Measurements from ENCODE around the gene TOMM5. TPM values are rescaled to one million over a fixed set of nuclear protein-coding genes. Genes with fewer than 3 reads are reported as not detected.

Gene TOMM5
- total RNA-seq, 2 experiments from 2014 or later: 136 to 140 TPM

DNA sequence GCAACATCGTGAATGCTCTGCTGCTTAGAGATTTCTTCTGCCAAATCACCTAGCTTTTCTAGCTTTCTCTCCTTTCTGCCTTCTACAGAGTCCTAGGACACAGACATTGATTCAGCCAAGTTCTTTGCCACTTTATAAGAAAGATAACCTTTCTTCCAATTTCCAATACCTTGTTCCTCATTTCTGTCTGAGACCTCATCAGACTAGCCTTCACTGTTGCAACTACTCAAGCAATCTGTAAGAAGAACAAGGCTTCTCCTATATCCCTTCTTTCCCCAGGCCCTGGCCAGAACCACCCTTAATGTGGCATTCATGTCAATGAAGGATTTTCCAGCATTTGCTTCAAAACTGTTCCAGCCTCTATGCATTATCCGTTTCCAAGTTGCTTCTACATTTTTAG, 40.5 kb downstream of the TOMM5 start:
- no peaks in the 10 kb centered on the region for H3K36me3 Mint-ChIP-seq (ENCODE audit: low read depth)
- no peak overlapping the region for H3K27ac Mint-ChIP-seq
- intact Hi-C loops (cut with micrococcal nuclease): no loop called here

DNA sequence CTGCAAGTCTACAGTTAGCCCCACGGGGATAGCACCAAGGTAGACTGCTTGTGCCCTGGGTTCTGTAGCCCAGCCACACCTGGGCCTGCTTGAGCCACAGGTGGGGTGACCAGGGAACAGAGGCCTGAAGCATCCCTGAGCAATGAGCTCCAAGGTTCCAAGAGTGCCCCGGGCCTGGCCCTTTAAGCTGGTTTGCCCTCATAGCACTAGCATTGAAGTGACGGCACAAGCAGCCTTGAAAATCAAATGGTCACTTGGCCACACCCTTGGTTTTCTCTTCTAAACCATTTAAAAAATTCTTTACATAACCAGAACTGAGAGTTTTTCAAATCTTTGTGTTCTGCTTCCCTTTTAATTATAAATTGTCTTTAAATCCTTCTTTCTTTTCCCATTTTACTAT, 40.9 kb downstream of the TOMM5 start:
- intact Hi-C loops (cut with micrococcal nuclease): no loop called here
- CTCF ChIA-PET: no interaction called here
- H3K27ac Mint-ChIP-seq: no peak overlapping the region
- H3K27me3 Mint-ChIP-seq (ENCODE audit: low read depth): no peaks in the 10 kb centered on the region
- no peaks in the 10 kb centered on the region for H3K36me3 Mint-ChIP-seq (ENCODE audit: low read depth)
- no peak for DNase-seq
- no peaks in the 10 kb centered on the region for H3K9me3 Mint-ChIP-seq
- H3K4me3 Mint-ChIP-seq: no peak overlapping the region
- no peaks in the 10 kb centered on the region for H3K4me1 Mint-ChIP-seq (ENCODE audit: low read depth)

More for the DNA sequence above, 40.5 kb downstream of the TOMM5 start:
- Mint-ChIP-seq H3K4me1 (ENCODE audit: low read depth) (no peaks in the 10 kb centered on the region), H3K27me3 (ENCODE audit: low read depth) (no peaks in the 10 kb centered on the region), H3K4me3 (no peak overlapping the region), H3K9me3 (no peaks in the 10 kb centered on the region)
- no peak for DNase-seq
- CTCF ChIA-PET: no interaction called here

DNA sequence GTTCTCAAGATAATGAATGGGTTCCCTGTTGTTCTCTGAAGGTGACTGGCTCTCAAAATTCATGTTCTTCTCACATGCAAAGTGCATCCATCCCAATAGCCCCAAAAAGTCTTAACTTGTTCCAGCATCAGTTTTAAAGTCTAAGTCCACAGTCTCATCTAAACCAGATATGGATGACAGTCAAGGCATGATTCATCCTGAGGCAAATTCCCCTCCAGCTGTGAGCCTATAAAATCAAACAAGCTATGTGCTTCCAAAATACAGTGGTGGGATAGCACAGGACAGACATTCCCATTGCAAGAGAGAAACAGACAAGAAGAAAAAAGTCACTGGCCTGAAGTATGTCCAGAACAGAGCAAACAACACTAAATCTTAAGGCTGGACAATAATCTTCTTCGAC, 41.6 kb downstream of the TOMM5 start:
- intact Hi-C loops (cut with micrococcal nuclease): no loop called here
- Mint-ChIP-seq H3K27me3 (ENCODE audit: low read depth) (no peaks in the 10 kb centered on the region), H3K36me3 (ENCODE audit: low read depth) (no peaks in the 10 kb centered on the region), H3K4me3 (no peak overlapping the region), H3K9me3 (no peaks in the 10 kb centered on the region), H3K27ac (no peak overlapping the region), H3K4me1 (ENCODE audit: low read depth) (no peaks in the 10 kb centered on the region)
- DNase-seq: no peak
- CTCF ChIA-PET: no interaction called here

DNA sequence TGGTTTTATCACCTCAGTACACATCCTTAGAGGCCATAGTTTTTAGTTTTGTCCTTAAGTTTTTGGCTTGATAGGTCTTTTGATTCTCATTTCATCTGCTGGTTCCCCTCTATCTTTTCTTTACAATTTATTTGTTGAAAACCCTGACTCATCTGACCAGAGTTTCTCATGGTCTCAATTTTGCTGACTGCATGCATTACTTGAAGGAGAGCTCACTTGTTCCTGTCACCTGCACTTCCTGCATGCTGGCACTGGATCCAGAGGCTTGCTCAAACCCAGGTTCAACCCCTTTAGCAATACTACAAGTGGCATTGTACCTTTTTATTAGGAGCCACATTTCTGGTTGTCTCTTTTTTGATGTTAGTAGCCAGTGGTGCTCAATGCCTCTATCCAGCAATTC, 42.9 kb downstream of the TOMM5 start:
- Mint-ChIP-seq H3K27me3 (ENCODE audit: low read depth) (no peaks in the 10 kb centered on the region), H3K4me1 (ENCODE audit: low read depth) (no peaks in the 10 kb centered on the region), H3K36me3 (ENCODE audit: low read depth) (no peaks in the 10 kb centered on the region), H3K9me3 (no peaks in the 10 kb centered on the region), H3K4me3 (no peak overlapping the region), H3K27ac (no peak overlapping the region)
- CTCF ChIA-PET: no interaction called here
- intact Hi-C loops (cut with micrococcal nuclease): no loop called here
- no peak for DNase-seq

DNA sequence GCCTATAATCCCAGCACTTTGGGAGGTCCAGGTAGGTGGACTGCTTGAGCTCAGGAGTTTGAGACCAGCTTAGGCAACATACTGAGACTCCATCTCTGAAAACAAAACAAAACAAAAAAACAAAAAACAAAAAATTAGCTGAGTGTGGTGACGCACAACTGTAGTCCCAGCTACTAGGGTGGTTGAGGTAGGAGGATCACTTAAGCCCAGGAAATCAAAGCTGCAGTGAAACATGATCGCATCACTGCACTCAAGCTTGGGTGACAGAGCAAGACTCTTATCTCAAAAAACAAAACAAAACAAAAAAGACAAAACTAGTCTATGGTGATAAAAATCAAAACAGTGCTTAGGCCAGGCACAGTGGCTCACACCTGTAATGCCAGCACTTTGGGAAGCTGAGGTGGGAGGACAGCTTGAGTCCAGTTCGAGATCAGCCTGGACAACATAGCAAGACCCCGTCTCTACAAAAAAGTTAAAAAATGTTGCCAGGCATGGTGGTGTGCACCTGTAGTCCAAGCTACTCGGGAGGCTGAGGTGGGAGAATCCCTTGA, 45.0 kb downstream of the TOMM5 start:
- no peak overlapping the region for H3K4me3 Mint-ChIP-seq
- CTCF ChIA-PET: no interaction called here
- H3K9me3 Mint-ChIP-seq: no peaks in the 10 kb centered on the region
- DNase-seq: no peak
- intact Hi-C loops (cut with micrococcal nuclease): no loop called here
- H3K27ac Mint-ChIP-seq: no peak overlapping the region
- no peaks in the 10 kb centered on the region for H3K4me1 Mint-ChIP-seq (ENCODE audit: low read depth)
- H3K36me3 Mint-ChIP-seq (ENCODE audit: low read depth): no peaks in the 10 kb centered on the region
- no peaks in the 10 kb centered on the region for H3K27me3 Mint-ChIP-seq (ENCODE audit: low read depth)

DNA sequence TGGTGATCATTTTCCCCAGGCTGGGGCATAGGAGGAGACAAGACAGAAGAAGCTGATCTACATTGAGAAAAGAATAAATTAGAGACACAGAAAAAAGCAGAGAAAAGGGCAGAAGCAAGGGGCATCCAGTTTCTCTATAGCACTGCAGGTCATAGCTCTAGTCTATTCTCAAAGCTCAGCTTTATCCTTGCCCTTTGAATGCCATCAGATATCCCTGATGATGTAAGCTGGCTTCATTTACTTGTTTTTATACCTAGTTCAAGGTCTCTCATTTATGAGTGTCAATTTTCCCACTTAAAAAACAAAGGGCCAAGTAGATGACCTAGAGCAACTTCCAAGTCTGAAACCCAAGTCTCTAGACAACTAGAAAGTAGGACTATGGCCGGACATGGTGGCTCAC, 48.9 kb downstream of the TOMM5 start:
- Mint-ChIP-seq H3K27me3 (ENCODE audit: low read depth) (no peaks in the 10 kb centered on the region), H3K9me3 (no peaks in the 10 kb centered on the region), H3K27ac (no peak overlapping the region), H3K36me3 (ENCODE audit: low read depth) (peaks cover 3% of the 10 kb centered on the region), H3K4me1 (ENCODE audit: low read depth) (no peaks in the 10 kb centered on the region), H3K4me3 (no peak overlapping the region)
- CTCF ChIA-PET: no interaction called here
- DNase-seq: no peak
- intact Hi-C loops (cut with micrococcal nuclease): no loop called here

DNA sequence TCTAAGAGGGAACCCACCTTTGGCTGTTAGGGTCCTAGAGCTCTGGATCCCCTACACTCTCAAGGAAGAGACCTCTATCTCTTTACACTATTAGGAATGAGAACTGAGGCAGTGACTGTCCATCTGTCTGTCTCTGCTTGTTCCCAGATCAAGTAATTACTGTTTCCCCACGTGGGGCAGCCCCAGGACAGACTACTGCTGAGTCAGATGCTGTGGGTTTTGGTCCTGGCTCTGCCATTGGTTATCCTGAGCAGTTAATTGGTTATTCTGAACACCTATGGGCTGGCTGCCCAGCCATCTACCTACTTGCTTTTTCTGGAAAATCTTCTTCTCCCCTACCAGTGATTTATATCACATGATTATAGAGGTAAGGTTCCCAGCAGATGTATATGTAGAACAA, 49.5 kb downstream of the TOMM5 start:
- Mint-ChIP-seq H3K36me3 (ENCODE audit: low read depth) (peaks cover 3% of the 10 kb centered on the region), H3K27me3 (ENCODE audit: low read depth) (no peaks in the 10 kb centered on the region), H3K27ac (no peak overlapping the region), H3K4me3 (no peak overlapping the region), H3K4me1 (ENCODE audit: low read depth) (no peaks in the 10 kb centered on the region), H3K9me3 (no peaks in the 10 kb centered on the region)
- CTCF ChIA-PET: no interaction called here
- intact Hi-C loops (cut with micrococcal nuclease): no loop called here
- peak; percentile 20 for DNase-seq

DNA sequence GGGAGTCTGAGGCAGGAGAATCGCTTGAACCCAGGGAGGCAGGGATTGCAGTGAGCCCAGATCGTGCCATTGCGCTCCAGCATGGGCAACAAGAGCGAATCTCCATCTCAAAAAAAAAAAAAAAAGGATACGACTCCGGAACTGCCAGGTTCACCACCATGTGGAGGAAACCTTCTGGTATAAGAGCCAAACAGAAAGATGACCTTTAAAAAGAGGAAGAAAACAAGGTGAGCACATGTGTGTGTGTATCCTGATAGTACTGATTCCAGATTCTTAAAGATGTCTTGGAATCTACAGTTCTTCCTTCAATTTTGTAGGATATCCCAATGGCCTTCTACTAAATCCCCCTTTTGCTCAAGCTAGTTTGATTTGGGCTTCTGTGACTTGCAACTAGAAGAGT, 49.9 kb downstream of the TOMM5 start:
- no peak overlapping the region for H3K27ac Mint-ChIP-seq
- no peak for DNase-seq
- no peaks in the 10 kb centered on the region for H3K9me3 Mint-ChIP-seq
- no peaks in the 10 kb centered on the region for H3K4me1 Mint-ChIP-seq (ENCODE audit: low read depth)
- no peak overlapping the region for H3K4me3 Mint-ChIP-seq
- H3K36me3 Mint-ChIP-seq (ENCODE audit: low read depth): peaks cover 3% of the 10 kb centered on the region
- intact Hi-C loops (cut with micrococcal nuclease): no loop called here
- no peaks in the 10 kb centered on the region for H3K27me3 Mint-ChIP-seq (ENCODE audit: low read depth)
- CTCF ChIA-PET: no interaction called here

DNA sequence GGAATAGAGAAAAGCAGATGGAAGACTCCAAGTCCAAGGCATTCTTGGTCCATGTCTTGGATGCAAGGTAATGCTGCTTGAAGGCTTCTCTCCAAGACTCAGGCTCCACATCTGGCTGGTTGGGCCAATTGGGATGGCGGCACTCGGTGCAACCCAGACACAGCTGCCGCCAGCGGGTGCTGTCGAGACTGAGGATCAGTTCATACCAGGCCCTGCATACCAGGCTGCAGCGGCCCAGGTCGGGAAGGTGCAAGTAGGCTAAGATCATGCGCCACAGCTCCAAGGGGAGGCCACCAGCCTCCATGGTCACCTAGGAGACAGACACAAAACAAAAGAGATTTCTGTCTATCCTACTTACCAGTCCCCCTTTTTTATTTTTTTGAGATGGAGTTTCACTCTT, 50.9 kb downstream of the TOMM5 start:
- intact Hi-C loops (cut with micrococcal nuclease): no loop called here
- H3K4me1 Mint-ChIP-seq (ENCODE audit: low read depth): no peaks in the 10 kb centered on the region
- DNase-seq: no peak
- H3K27me3 Mint-ChIP-seq (ENCODE audit: low read depth): no peaks in the 10 kb centered on the region
- no peaks in the 10 kb centered on the region for H3K9me3 Mint-ChIP-seq
- H3K36me3 Mint-ChIP-seq (ENCODE audit: low read depth): peaks cover 3% of the 10 kb centered on the region
- no peak overlapping the region for H3K27ac Mint-ChIP-seq
- no peak overlapping the region for H3K4me3 Mint-ChIP-seq
- CTCF ChIA-PET: no interaction called here

DNA sequence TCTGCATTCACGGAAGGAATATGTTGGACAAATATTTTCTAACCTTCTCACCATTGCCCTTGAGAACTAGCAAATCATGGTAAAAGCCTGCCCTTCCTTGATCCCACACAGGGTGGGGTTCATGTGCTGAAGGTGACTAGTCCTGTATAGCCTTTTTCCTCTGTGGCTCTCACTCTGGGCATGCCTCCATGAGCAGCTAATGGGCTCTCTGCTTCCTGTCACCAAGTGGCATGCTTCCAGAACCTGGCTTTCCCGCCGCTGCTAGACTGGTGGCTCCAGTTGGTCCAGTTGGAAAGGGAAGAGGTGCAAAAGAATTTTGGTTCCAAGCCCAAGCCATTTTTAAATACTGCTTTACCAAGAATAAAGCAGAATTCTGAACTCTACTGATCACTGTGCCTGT, 51.8 kb downstream of the TOMM5 start:
- intact Hi-C loops (cut with micrococcal nuclease): no loop called here
- H3K36me3 Mint-ChIP-seq (ENCODE audit: low read depth): peaks cover 3% of the 10 kb centered on the region
- DNase-seq: no peak
- no peak overlapping the region for H3K4me3 Mint-ChIP-seq
- no peaks in the 10 kb centered on the region for H3K4me1 Mint-ChIP-seq (ENCODE audit: low read depth)
- H3K27ac Mint-ChIP-seq: no peak overlapping the region
- no peaks in the 10 kb centered on the region for H3K9me3 Mint-ChIP-seq
- H3K27me3 Mint-ChIP-seq (ENCODE audit: low read depth): no peaks in the 10 kb centered on the region
- CTCF ChIA-PET: no interaction called here

DNA sequence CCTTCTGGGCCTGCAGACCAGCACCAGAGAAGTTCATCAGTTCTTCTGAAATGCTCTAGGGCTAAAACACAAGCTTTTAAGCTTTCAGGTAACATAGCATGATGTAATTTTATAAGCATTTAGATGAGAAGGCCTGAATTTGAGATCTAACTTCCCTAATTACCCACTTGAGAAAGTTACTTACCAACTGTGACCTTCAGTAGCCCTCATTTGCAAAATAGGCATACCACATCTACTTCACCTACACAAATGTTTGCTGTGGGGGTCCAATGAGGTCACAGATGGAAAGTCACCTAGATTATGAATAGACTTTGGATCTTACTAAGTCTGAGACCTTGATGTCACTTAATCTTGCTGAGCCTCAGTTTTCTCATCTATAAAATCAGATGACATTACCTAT, 52.8 kb downstream of the TOMM5 start:
- no peaks in the 10 kb centered on the region for H3K9me3 Mint-ChIP-seq
- CTCF ChIA-PET: no interaction called here
- no peak overlapping the region for H3K27ac Mint-ChIP-seq
- H3K4me1 Mint-ChIP-seq (ENCODE audit: low read depth): no peaks in the 10 kb centered on the region
- H3K36me3 Mint-ChIP-seq (ENCODE audit: low read depth): peaks cover 3% of the 10 kb centered on the region
- H3K27me3 Mint-ChIP-seq (ENCODE audit: low read depth): no peaks in the 10 kb centered on the region
- intact Hi-C loops (cut with micrococcal nuclease): no loop called here
- H3K4me3 Mint-ChIP-seq: no peak overlapping the region
- no peak for DNase-seq

Other genes starting within 250 kb of the TOMM5 start
- 10 to 100 TPM; 72.8 to 75.6 TPM for gene GRHPR, start 169.9 kb downstream of the TOMM5 start, total RNA-seq
- gene ZBTB5, start 127.1 kb downstream of the TOMM5 start, total RNA-seq: 10 to 100 TPM; 10.2 TPM
- gene POLR1E, start 106.6 kb downstream of the TOMM5 start, total RNA-seq: 10 to 100 TPM; 60.7 to 62.9 TPM
- 1 to 10 TPM; 1.0 to 1.1 TPM for gene FBXO10, start 16.2 kb downstream of the TOMM5 start, total RNA-seq
- gene FRMPD1, start 58.4 kb upstream of the TOMM5 start, total RNA-seq: not detected
- 1 to 10 TPM; 8.1 to 9.5 TPM for gene TRMT10B, start 161.2 kb upstream of the TOMM5 start, total RNA-seq
- 10 to 100 TPM; 93.7 to 99.7 TPM for gene EXOSC3, start 192.5 kb upstream of the TOMM5 start, total RNA-seq
- gene DCAF10, start 208.2 kb upstream of the TOMM5 start, total RNA-seq: 10 to 100 TPM in 1 of 2 experiments, 1 to 10 TPM in 1; 9.4 to 10.9 TPM